HepG2 (cell line): ENCODE data around the gene TMEM266. TPM values are rescaled to one million over a fixed set of nuclear protein-coding genes. Genes with fewer than 3 reads are reported as not detected.

ENCODE experiments used
- ATAC-seq: fragments of 200-7000 bp; cut with Tn5 transposase; 3 replicates; pipeline ENCODE4 v1.9.1; 2020; ENCODE audit warnings: mild to moderate bottlenecking, moderate library complexity
- BruUV-seq: library from RNA; stranded (reverse); fragments of 400-500 nt; replicated peaks from 2 replicates; lab custom pipeline; 2021; lab: Mats Ljungman, UMichigan
- CTCF ChIA-PET: fragments of 300-600 bp; formaldehyde crosslinking; extraction: SDS; loops from one replicate; lab custom pipeline; 2021; ENCODE audit warnings: low total read pairs, inconsistent platforms, low intra/inter-chr PET ratio; lab: Yijun Ruan, JAX
- POLR2A ChIA-PET: fragments of 350-600 bp; sonication (Branson Sonifier 250); formaldehyde crosslinking; loops from one replicate; lab custom pipeline; 2020; ENCODE audit warnings: antibody characterized with exemption, inconsistent platforms; lab: Yijun Ruan, JAX
- DNase-seq: peaks from one replicate; pipeline ENCODE4 v3.0.0-alpha.2; 2015; ENCODE audit warnings: low spot score
- FAIRE-seq: peaks from 3 replicates; lab custom pipeline; 2011; peaks lifted over from hg19 to GRCh38; lab: Jason Lieb, UNC
- H2AFZ ChIP-seq: one replicate; pipeline ENCODE4 v1.6.1; 2011; ENCODE audit warnings: low read length, inconsistent platforms
- H3K27ac ChIP-seq: fragments of 300-600 bp; 3 replicates; pipeline ENCODE4 v1.8.0; 2011; ENCODE audit warnings: mixed run types, mild to moderate bottlenecking, mixed read lengths, low read length, inconsistent platforms; ENCODE audit not compliant: insufficient read depth; ENCODE audit errors: extremely low read length
- H3K27me3 ChIP-seq, 2 experiments: fragments of 200-600 bp in 1 of 2; 2 replicates in 1 of 2; 3 replicates in 1 of 2; pipeline versions ENCODE4 v1.6.0 to v1.8.0; 2011; ENCODE audit warnings: low read length in 2 of 2, mild to moderate bottlenecking in 2 of 2, moderate library complexity in 2 of 2, inconsistent platforms in 1 of 2; ENCODE audit not compliant: insufficient read depth in 2 of 2, control insufficient read depth in 1 of 2
- H3K36me3 ChIP-seq, 2 experiments: fragments of 200-600 bp in 1 of 2; replicated peaks in 1 of 2; 2 replicates in 1 of 2; 3 replicates in 1 of 2; pipeline versions ENCODE4 v1.5.1 to v1.8.0; 2011; ENCODE audit warnings: low read length in 2 of 2, inconsistent platforms in 1 of 2; ENCODE audit not compliant: insufficient read depth in 2 of 2, control insufficient read depth in 1 of 2
- H3K4me1 ChIP-seq: 2 replicates; pipeline ENCODE4 v1.5.1; 2012; ENCODE audit warnings: low read length, inconsistent platforms; ENCODE audit not compliant: insufficient read depth
- H3K4me2 ChIP-seq: 2 replicates; pipeline ENCODE4 v1.6.0; 2011; ENCODE audit warnings: low read depth, low read length, inconsistent platforms
- H3K4me3 ChIP-seq, 3 experiments: fragments of 200-600 bp in 1 of 3; sonication (generic), shearing (Covaris generic) in 1 of 3; replicated peaks in 1 of 3; 2 replicates each; pipeline ENCODE4 v1.5.1; 2011 to 2016; ENCODE audit warnings: low read length in 3 of 3, inconsistent platforms in 2 of 3, low read depth in 2 of 3, mild to moderate bottlenecking in 2 of 3, control low read depth in 1 of 3, mixed read lengths in 1 of 3; ENCODE audit not compliant: insufficient read depth in 1 of 3
- H3K79me2 ChIP-seq: one replicate; pipeline ENCODE4 v1.6.1; 2011; ENCODE audit warnings: low read length, inconsistent platforms; ENCODE audit not compliant: insufficient read depth
- H3K9ac ChIP-seq: 2 replicates; pipeline ENCODE4 v1.6.0; 2011; ENCODE audit warnings: mild to moderate bottlenecking, low read depth, low read length, inconsistent platforms; ENCODE audit not compliant: insufficient read depth
- H3K9me3 ChIP-seq: 2 replicates; pipeline ENCODE4 v1.5.1; 2012; ENCODE audit warnings: mild to moderate bottlenecking, low read length
- H4K20me1 ChIP-seq: 2 replicates; pipeline ENCODE4 v1.6.0; 2011; ENCODE audit warnings: inconsistent platforms, mild to moderate bottlenecking, low read length, moderate library complexity; ENCODE audit not compliant: insufficient read depth
- AKAP8 ChIP-seq: sonication (generic); formaldehyde crosslinking; IDR thresholded peaks from 2 replicates; pipeline ENCODE4 v1.5.1; 2020; ENCODE audit warnings: mild to moderate bottlenecking, missing genetic modification reagents
- CENPT ChIP-seq: sonication (generic); formaldehyde crosslinking; IDR thresholded peaks from 2 replicates; pipeline ENCODE4 v1.8.0; 2022; ENCODE audit warnings: low read depth, mild to moderate bottlenecking, moderate library complexity, missing genetic modification reagents
- EP300 ChIP-seq, 3 experiments: sonication (generic) in 1 of 3; formaldehyde crosslinking in 1 of 3; IDR thresholded peaks; 2 replicates each; pipeline versions ENCODE4 v1.5.1 to v1.6.1; 2011 to 2020; ENCODE audit warnings: low read depth in 2 of 3, low read length in 2 of 3, borderline replicate concordance in 1 of 3, improper control_type of control experiment in 1 of 3, mild to moderate bottlenecking in 1 of 3, missing genetic modification reagents in 1 of 3, moderate library complexity in 1 of 3
- KDM4B ChIP-seq: sonication (generic); formaldehyde crosslinking; IDR thresholded peaks from 2 replicates; pipeline ENCODE4 v1.4.0; 2020; ENCODE audit warnings: missing genetic modification reagents
- KLF12 ChIP-seq: sonication (generic); formaldehyde crosslinking; IDR thresholded peaks from 2 replicates; pipeline ENCODE4 v1.4.0; 2020; ENCODE audit warnings: missing genetic modification reagents, borderline replicate concordance
- MAF1 ChIP-seq: sonication (generic); formaldehyde crosslinking; IDR thresholded peaks from 2 replicates; pipeline ENCODE4 v1.5.0; 2020; ENCODE audit warnings: missing genetic modification reagents, borderline replicate concordance
- NFYC ChIP-seq: IDR thresholded peaks from 2 replicates; pipeline ENCODE4 v1.6.1; 2016; ENCODE audit warnings: missing genetic modification reagents, missing compliant biosample characterization
- PHB2 ChIP-seq: fragments of 450-650 bp; IDR thresholded peaks from 2 replicates; pipeline ENCODE4 v1.6.1; 2018; ENCODE audit not compliant: partially characterized antibody
- SIX4 ChIP-seq: sonication (generic); formaldehyde crosslinking; IDR thresholded peaks from 2 replicates; pipeline ENCODE4 v1.4.0; 2020; ENCODE audit warnings: missing genetic modification reagents
- SRSF9 ChIP-seq: fragments of 200-400 bp; formaldehyde crosslinking; IDR thresholded peaks from 2 replicates; pipeline ENCODE4 v1.6.1; 2018; ENCODE audit warnings: borderline replicate concordance, mild to moderate bottlenecking, low read depth, low read length; ENCODE audit not compliant: insufficient read depth, poor library complexity, severe bottlenecking
- ZFP1 ChIP-seq: IDR thresholded peaks from 2 replicates; pipeline ENCODE4 v1.6.1; 2016
- ZNF24 ChIP-seq: fragments of 450-650 bp; IDR thresholded peaks from 2 replicates; pipeline ENCODE4 v1.6.1; 2017; ENCODE audit warnings: antibody characterized with exemption, mild to moderate bottlenecking
- ZNF3 ChIP-seq: IDR thresholded peaks from 2 replicates; pipeline ENCODE4 v1.7.0; 2017; ENCODE audit warnings: inconsistent platforms
- ZNF678 ChIP-seq: sonication (generic); formaldehyde crosslinking; IDR thresholded peaks from 2 replicates; pipeline ENCODE4 v1.4.0; 2020; ENCODE audit warnings: mild to moderate bottlenecking, missing genetic modification reagents
- WGBS: methylation state at CpG from one replicate; pipeline ENCODE4 v1.1.6; 2017; ENCODE audit warnings: low lambda C conversion rate; 5-methylcytosine and 5-hydroxymethylcytosine counted together
- in situ Hi-C: cut with HindIII; loops from 2 replicates; pipeline ENCODE4 v1.10.0; 2017; ENCODE audit warnings: low pct_unique_long_range_greater_than_20kb; ENCODE audit not compliant: extremely low pct_ligation_motif_present
- intact Hi-C: fragments of 100-400 bp; cut with micrococcal nuclease; formaldehyde crosslinking; loops from one replicate; pipeline ENCODE4 v1.10.0; 2022; ENCODE audit not compliant: unreplicated experiment
- polyA plus RNA-seq, 8 experiments: library from polyadenylated mRNA; depleted of rRNA in 3 of 8; stranded (reverse) in 7 of 8; unstranded in 1 of 8; fragments of >200 nt; fragmentation: Illumina TruSeq in 4 of 8; extraction: Trizol in 4 of 8; gene quantifications; 2 replicates each; pipeline versions ENCODE4 v1.2.1 to v1.2.3, GENCODE V29; 2011 to 2016; ENCODE audit warnings: low read depth in 4 of 8, missing spikeins in 1 of 8, mixed read lengths in 1 of 8; ENCODE audit not compliant: insufficient read depth in 1 of 8
- total RNA-seq, 5 experiments: library from RNA; depleted of rRNA; stranded (reverse); fragments of >200 nt; fragmentation: Illumina TruSeq; extraction: Trizol; gene quantifications; 2 replicates each; pipeline ENCODE4 v1.2.3, GENCODE V29; 2016; ENCODE audit warnings: low read depth in 1 of 5
- TF ChIP-seq, protein P1 (sequence below): sonication (generic); formaldehyde crosslinking; IDR thresholded peaks from 2 replicates; pipeline ENCODE4 v1.5.1; 2020; ENCODE audit warnings: missing genetic modification reagents, mild to moderate bottlenecking, borderline replicate concordance
- TF ChIP-seq, protein P2 (sequence below), 2 experiments: sonication (generic) in 1 of 2; formaldehyde crosslinking in 1 of 2; IDR thresholded peaks; 2 replicates each; pipeline versions ENCODE4 v1.5.1 to v1.6.1; 2011 to 2020; ENCODE audit warnings: borderline replicate concordance in 1 of 2, low read depth in 1 of 2, low read length in 1 of 2, mild to moderate bottlenecking in 1 of 2, missing genetic modification reagents in 1 of 2, moderate library complexity in 1 of 2
- TF ChIP-seq, protein P3 (sequence below): fragments of 450-650 bp; IDR thresholded peaks from 2 replicates; pipeline ENCODE4 v1.6.1; 2017; ENCODE audit warnings: mild to moderate bottlenecking

TMEM266 gene
- total and polyA plus RNA-seq, 2 of the 13 experiments (the other 11 are each of a cell fraction or from before 2014, with no cell fraction given): 0.04 TPM; not detected in 1

DNA sequence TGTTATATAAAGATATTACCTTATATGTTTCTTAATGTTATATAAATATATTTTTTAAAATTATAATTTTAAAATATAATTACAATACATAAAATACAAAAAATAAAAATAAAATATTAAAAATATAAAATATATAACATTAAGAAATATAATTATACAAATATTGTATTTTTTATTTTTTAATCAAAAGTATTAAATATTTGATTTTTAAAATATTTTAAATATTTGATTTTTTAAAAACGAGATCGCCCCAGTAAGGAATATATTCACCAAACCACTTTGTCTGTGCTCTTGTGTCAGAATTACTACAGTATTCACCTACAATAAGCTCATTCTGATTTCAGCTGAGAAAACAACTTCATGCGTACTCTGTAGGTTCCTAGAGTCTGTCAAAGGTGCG lies 162.4 kb downstream of the TMEM266 start:
- Histone ChIP-seq H3K4me3 (no peak overlapping the region), H3K9ac (no peak overlapping the region), H3K27ac (no peak overlapping the region), H3K4me2 (no peak overlapping the region), H3K36me3 (peaks cover 10 to 48% of the 10 kb centered on the region in 2 experiments), H2AFZ (no peak overlapping the region), H3K9me3 (no peaks in the 10 kb centered on the region), H3K27me3 (no peaks in the 10 kb centered on the region), H4K20me1 (0 out of 2 replicates have a peak, but pooled peaks cover 3% of the 10 kb centered on the region), H3K79me2 (no peaks in the 10 kb centered on the region), H3K4me1 (no peaks in the 10 kb centered on the region)
- ATAC-seq (no peak), DNase-seq (no peak), FAIRE-seq (no peak)
- WGBS: 98% methylated on average over 4 of the region's 4 CpGs
- no TSS peak for BruUV-seq
- CTCF ChIA-PET: no interaction called here
- in situ Hi-C loops: no loop called here
- no peak for TF ChIP-seq ZNF24
- TF ChIP-seq PHB2: no peak
- TF ChIP-seq, protein P1, sequence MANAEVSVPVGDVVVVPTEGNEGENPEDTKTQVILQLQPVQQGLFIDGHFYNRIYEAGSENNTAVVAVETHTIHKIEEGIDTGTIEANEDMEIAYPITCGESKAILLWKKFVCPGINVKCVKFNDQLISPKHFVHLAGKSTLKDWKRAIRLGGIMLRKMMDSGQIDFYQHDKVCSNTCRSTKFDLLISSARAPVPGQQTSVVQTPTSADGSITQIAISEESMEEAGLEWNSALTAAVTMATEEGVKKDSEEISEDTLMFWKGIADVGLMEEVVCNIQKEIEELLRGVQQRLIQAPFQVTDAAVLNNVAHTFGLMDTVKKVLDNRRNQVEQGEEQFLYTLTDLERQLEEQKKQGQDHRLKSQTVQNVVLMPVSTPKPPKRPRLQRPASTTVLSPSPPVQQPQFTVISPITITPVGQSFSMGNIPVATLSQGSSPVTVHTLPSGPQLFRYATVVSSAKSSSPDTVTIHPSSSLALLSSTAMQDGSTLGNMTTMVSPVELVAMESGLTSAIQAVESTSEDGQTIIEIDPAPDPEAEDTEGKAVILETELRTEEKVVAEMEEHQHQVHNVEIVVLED (CRISPR knock-in tag): no peak
- no peak for TF ChIP-seq AKAP8 (CRISPR knock-in tag)
- no peak for TF ChIP-seq ZFP1
- no peak for TF ChIP-seq ZNF3 (CRISPR knock-in tag)
- TF ChIP-seq NFYC: no peak
- TF ChIP-seq, protein P2, sequence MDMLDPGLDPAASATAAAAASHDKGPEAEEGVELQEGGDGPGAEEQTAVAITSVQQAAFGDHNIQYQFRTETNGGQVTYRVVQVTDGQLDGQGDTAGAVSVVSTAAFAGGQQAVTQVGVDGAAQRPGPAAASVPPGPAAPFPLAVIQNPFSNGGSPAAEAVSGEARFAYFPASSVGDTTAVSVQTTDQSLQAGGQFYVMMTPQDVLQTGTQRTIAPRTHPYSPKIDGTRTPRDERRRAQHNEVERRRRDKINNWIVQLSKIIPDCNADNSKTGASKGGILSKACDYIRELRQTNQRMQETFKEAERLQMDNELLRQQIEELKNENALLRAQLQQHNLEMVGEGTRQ (IDR thresholded peaks at IDR 0.05; ENCODE audit: low read depth, low read length): no peak
- TF ChIP-seq, protein P2 (CRISPR knock-in tag; IDR thresholded peaks at IDR 0.05; ENCODE audit: borderline replicate concordance): no peak
- no peak for TF ChIP-seq EP300 (IDR thresholded peaks at IDR 0.05; ENCODE audit: low read depth in 2 of 2, low read length in 2 of 2)
- TF ChIP-seq EP300 (CRISPR knock-in tag; IDR thresholded peaks at IDR 0.05; ENCODE audit: borderline replicate concordance): no peak
- TF ChIP-seq, protein P3, sequence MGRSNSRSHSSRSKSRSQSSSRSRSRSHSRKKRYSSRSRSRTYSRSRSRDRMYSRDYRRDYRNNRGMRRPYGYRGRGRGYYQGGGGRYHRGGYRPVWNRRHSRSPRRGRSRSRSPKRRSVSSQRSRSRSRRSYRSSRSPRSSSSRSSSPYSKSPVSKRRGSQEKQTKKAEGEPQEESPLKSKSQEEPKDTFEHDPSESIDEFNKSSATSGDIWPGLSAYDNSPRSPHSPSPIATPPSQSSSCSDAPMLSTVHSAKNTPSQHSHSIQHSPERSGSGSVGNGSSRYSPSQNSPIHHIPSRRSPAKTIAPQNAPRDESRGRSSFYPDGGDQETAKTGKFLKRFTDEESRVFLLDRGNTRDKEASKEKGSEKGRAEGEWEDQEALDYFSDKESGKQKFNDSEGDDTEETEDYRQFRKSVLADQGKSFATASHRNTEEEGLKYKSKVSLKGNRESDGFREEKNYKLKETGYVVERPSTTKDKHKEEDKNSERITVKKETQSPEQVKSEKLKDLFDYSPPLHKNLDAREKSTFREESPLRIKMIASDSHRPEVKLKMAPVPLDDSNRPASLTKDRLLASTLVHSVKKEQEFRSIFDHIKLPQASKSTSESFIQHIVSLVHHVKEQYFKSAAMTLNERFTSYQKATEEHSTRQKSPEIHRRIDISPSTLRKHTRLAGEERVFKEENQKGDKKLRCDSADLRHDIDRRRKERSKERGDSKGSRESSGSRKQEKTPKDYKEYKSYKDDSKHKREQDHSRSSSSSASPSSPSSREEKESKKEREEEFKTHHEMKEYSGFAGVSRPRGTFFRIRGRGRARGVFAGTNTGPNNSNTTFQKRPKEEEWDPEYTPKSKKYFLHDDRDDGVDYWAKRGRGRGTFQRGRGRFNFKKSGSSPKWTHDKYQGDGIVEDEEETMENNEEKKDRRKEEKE: no peak
- no peak for TF ChIP-seq ZNF678
- no peak for TF ChIP-seq SRSF9
- no peak for TF ChIP-seq KLF12 (CRISPR knock-in tag)
- TF ChIP-seq CENPT: no peak
- no peak for TF ChIP-seq KDM4B
- TF ChIP-seq SIX4 (CRISPR knock-in tag): no peak
- no peak for TF ChIP-seq MAF1 (CRISPR knock-in tag)
- POLR2A ChIA-PET: no interaction called here
- intact Hi-C loops: no loop called here
